Thoracic aorta (tissue), 2 donors: ENCODE results near the gene FAM107A. TPM values are rescaled to one million over a fixed set of nuclear protein-coding genes. Genes with fewer than 3 reads are reported as not detected.

Experiments
- ATAC-seq: fragments of 150-250 bp; one replicate; pipeline ENCODE4 v1.8.0; 2017; ENCODE audit warnings: low read depth; ENCODE audit not compliant: insufficient number of reproducible peaks, low FRiP score
- DNase-seq: peaks from one replicate; pipeline ENCODE4 v3.0.0-alpha.2; 2020; ENCODE audit warnings: low spot score
- H3K27ac ChIP-seq, 2 donors: fragments of 200-600 bp; sonication (generic); 1 replicate in 1 of 2; 2 replicates in 1 of 2; pipeline ENCODE4 v1.5.1; 2016; ENCODE audit warnings: mild to moderate bottlenecking in 2 of 2, moderate library complexity in 2 of 2
- H3K27me3 ChIP-seq: fragments of 200-600 bp; sonication (generic); replicated peaks from 2 replicates; pipeline ENCODE4 v1.6.0; 2016; ENCODE audit warnings: mild to moderate bottlenecking; ENCODE audit not compliant: insufficient read depth
- H3K36me3 ChIP-seq: fragments of 200-600 bp; sonication (generic); one replicate; pipeline ENCODE4 v1.5.1; 2016
- H3K4me1 ChIP-seq, 2 donors: fragments of 200-600 bp; sonication (generic); 1 replicate in 1 of 2; 2 replicates in 1 of 2; pipeline versions ENCODE4 v1.5.1 to v1.6.0; 2016; ENCODE audit warnings: low read depth in 2 of 2, mild to moderate bottlenecking in 1 of 2; ENCODE audit not compliant: control insufficient read depth in 1 of 2
- H3K4me3 ChIP-seq: fragments of 200-600 bp; sonication (generic); 2 replicates; pipeline ENCODE4 v1.5.1; 2016; ENCODE audit warnings: mild to moderate bottlenecking
- H3K9me3 ChIP-seq: fragments of 200-600 bp; sonication (generic); 2 replicates; pipeline ENCODE4 v1.5.1; 2016
- CTCF ChIP-seq: fragments of 200-600 bp; sonication (generic); IDR thresholded peaks from one replicate; pipeline ENCODE4 v1.5.1; 2019; ENCODE audit warnings: antibody characterized with exemption
- total RNA-seq, 2 donors: library from RNA; depleted of rRNA; stranded (reverse); fragments of >200 nt; gene quantifications; one replicate each; pipeline versions ENCODE4 v1.1.0 to v1.2.3, GENCODE V29; 2016

Gene FAM107A
- total RNA-seq, 2 donors from 2014 or later: 25.3 to 63.6 TPM

GRCh38 chr3:58526515-58526957 is 50.7 kb downstream of the FAM107A start:
- no peaks in the 10 kb centered on the region for H3K27me3 ChIP-seq
- H3K27ac ChIP-seq: no peak overlapping the region
- no peaks in the 10 kb centered on the region for H3K9me3 ChIP-seq
- DNase-seq: no peak
- TF ChIP-seq CTCF: no peak
- H3K36me3 ChIP-seq: peaks cover 29% of the 10 kb centered on the region
- no peak overlapping the region for H3K4me3 ChIP-seq
- H3K4me1 ChIP-seq: peaks cover 0 to 7% of the 10 kb centered on the region in 2 donors
- ATAC-seq: no peak

- peaks cover 0 to 7% of the 10 kb centered on the region in 2 donors for H3K4me1 ChIP-seq
- peaks cover 44% of the 10 kb centered on the region for H3K36me3 ChIP-seq
- no peak for ATAC-seq
- no peak for TF ChIP-seq CTCF
- DNase-seq: no peak
- H3K27ac ChIP-seq: no peak overlapping the region
- H3K9me3 ChIP-seq: no peaks in the 10 kb centered on the region
- no peaks in the 10 kb centered on the region for H3K27me3 ChIP-seq
- no peak overlapping the region for H3K4me3 ChIP-seq
These were observed 52.8 kb downstream of the FAM107A start for GRCh38 chr3:58524326-58524888.

GRCh38 chr3:58522759-58523425 is 54.3 kb downstream of the FAM107A start:
- no peak overlapping the region for H3K27ac ChIP-seq
- H3K27me3 ChIP-seq: no peaks in the 10 kb centered on the region
- no peak overlapping the region for H3K4me3 ChIP-seq
- ATAC-seq (no peak), DNase-seq (no peak)
- H3K4me1 ChIP-seq: no peaks in the 10 kb centered on the region
- no peaks in the 10 kb centered on the region for H3K9me3 ChIP-seq
- TF ChIP-seq CTCF: no peak
- H3K36me3 ChIP-seq: peaks cover 46% of the 10 kb centered on the region

- Histone ChIP-seq H3K27me3 (no peaks in the 10 kb centered on the region), H3K36me3 (peaks cover 46% of the 10 kb centered on the region), H3K4me1 (no peaks in the 10 kb centered on the region), H3K4me3 (no peak overlapping the region), H3K9me3 (no peaks in the 10 kb centered on the region), H3K27ac (no peak overlapping the region)
- TF ChIP-seq CTCF: no peak
- no peak for DNase-seq
- no peak for ATAC-seq
These were observed 55.1 kb downstream of the FAM107A start for GRCh38 chr3:58521917-58522631.

GRCh38 chr3:58521336-58521670 is 55.9 kb downstream of the FAM107A start:
- Histone ChIP-seq H3K27me3 (no peaks in the 10 kb centered on the region), H3K4me3 (no peak overlapping the region), H3K36me3 (peaks cover 49% of the 10 kb centered on the region), H3K4me1 (no peaks in the 10 kb centered on the region), H3K9me3 (no peaks in the 10 kb centered on the region), H3K27ac (no peak overlapping the region)
- no peak for DNase-seq
- TF ChIP-seq CTCF: no peak
- ATAC-seq: no peak
